GM06990 (cell line): ENCODE data around the gene AFAP1.

Experiments
- DNase-seq: peaks from one replicate; pipeline ENCODE4 v3.0.0-alpha.2; 2011; ENCODE audit not compliant: insufficient read length; ENCODE audit errors: extremely low read depth
- H3K27me3 ChIP-seq: replicated peaks from 2 replicates; pipeline ENCODE4 v1.6.0; 2011; ENCODE audit warnings: low read length; ENCODE audit not compliant: control insufficient read depth, insufficient read depth
- H3K36me3 ChIP-seq: 2 replicates; pipeline ENCODE4 v1.5.1; 2011; ENCODE audit warnings: low read length; ENCODE audit not compliant: control insufficient read depth, insufficient read depth
- H3K4me3 ChIP-seq: replicated peaks from 2 replicates; pipeline ENCODE4 v1.5.1; 2011; ENCODE audit warnings: low read depth, mild to moderate bottlenecking, control low read depth, low read length
- CTCF ChIP-seq: IDR thresholded peaks from 2 replicates; pipeline ENCODE4 v1.5.1; 2011; ENCODE audit warnings: low read length, control low read depth, mild to moderate bottlenecking, inconsistent platforms; ENCODE audit not compliant: insufficient read depth, poor library complexity, severe bottlenecking

Gene AFAP1

GRCh38 chr4:7772711-7773385, 166.8 kb downstream of the AFAP1 start:
- H3K27me3 ChIP-seq: no peaks in the 10 kb centered on the region
- no peak overlapping the region for H3K4me3 ChIP-seq
- TF ChIP-seq CTCF: no peak
- no peaks in the 10 kb centered on the region for H3K36me3 ChIP-seq
- DNase-seq: no peak

GRCh38 chr4:7771541-7772507, 167.8 kb downstream of the AFAP1 start:
- TF ChIP-seq CTCF: peak; percentile 13
- H3K4me3 ChIP-seq: no peak overlapping the region
- DNase-seq: peak; percentile 70
- no peaks in the 10 kb centered on the region for H3K27me3 ChIP-seq
- no peaks in the 10 kb centered on the region for H3K36me3 ChIP-seq

DNA sequence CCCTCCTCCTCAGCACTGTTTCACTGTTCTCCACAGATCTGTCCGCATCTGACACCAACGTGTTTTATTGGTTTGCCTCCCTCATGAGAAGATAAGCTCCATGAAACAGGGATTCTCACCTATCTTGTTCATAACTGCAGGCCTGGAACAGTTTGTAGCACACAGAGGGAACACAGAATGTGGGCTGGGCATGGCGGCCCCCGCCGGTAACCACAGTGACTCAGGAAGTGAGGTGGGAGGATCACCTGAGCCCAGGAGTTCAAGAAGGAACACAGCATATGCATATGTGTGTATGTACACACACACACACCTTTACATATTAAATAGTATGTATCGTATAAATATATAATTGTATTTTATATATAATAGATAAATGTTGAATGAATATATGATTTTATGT, 168.6 kb downstream of the AFAP1 start:
- no peak for DNase-seq
- Histone ChIP-seq H3K27me3 (no peaks in the 10 kb centered on the region; the same call in 1 of the 2 replicates), H3K4me3 (no peak overlapping the region), H3K36me3 (no peaks in the 10 kb centered on the region)
- no peak for TF ChIP-seq CTCF

GRCh38 chr4:7770224-7771050, 169.2 kb downstream of the AFAP1 start:
- no peak overlapping the region for H3K4me3 ChIP-seq
- peak; percentile 77 for TF ChIP-seq CTCF
- no peaks in the 10 kb centered on the region for H3K36me3 ChIP-seq
- H3K27me3 ChIP-seq: no peaks in the 10 kb centered on the region; the same call in 1 of the 2 replicates
- DNase-seq: no peak

DNA sequence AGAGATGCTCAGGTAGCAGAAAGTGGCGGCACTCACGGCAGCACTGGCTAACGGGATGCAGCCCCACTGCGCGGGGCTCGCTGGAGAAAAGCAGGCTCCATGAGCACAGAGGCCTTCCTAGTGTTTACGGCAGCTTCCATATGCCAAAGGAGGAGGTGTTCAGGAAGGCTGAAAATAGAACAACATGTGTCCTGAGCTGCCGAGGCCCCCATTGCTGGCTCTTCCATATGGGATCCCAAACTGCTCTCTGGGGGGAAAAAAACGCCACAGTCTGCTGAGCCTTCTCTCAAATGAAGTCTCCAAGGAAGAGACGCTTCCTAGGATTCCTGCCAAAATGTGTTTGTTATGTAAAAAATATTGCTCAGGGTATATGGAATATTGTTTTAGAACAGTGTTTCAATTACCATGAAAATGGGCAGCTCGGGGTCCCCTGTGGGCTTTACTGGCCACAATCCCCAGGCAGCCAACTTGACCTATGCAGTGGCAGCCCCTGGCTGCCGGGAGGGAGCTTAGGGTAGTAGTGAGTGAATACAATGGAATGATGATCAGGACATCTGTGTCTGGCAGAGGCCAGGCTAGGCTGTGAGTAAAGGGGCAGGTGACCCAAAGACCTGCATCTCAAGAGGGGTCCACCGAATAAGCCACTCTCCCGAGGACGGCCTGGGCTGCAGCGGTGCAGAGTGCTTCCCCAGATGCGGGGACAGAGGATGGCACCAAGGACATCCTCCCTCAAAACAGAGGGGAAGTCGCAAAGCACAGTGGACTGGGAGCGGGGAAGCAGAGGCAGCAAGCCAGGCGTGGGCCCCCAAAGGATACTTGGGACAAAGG, 170.1 kb downstream of the AFAP1 start:
- no peak for TF ChIP-seq CTCF
- no peak for DNase-seq
- H3K36me3 ChIP-seq: no peaks in the 10 kb centered on the region

More for the DNA sequence above, 170.1 kb downstream of the AFAP1 start:
- no peak overlapping the region for H3K4me3 ChIP-seq
- no peaks in the 10 kb centered on the region; the same call in 1 of the 2 replicates for H3K27me3 ChIP-seq
